Measurements from ENCODE around the gene RPS16. TPM values are rescaled to one million over a fixed set of nuclear protein-coding genes. Genes with fewer than 3 reads are reported as not detected.

Gene RPS16
- total and polyA plus RNA-seq, 2 experiments from 2014 or later, result 207 to 1,901 TPM

GRCh38 chr19:39448271-39448670 lies 12.5 kb upstream of the RPS16 start (continued):
- TF ChIP-seq ZNF462 (CRISPR knock-in tag; IDR thresholded peaks at IDR 0.05) (no peak), STAT1 (IDR thresholded peaks at IDR 0.05; ENCODE audit: unreplicated experiment) (no peak), CTCF (conservative IDR thresholded peaks at IDR 0.05; ENCODE audit: low read depth in 2 of 2) (no peak), ZNF114 (CRISPR knock-in tag; IDR thresholded peaks at IDR 0.05) (no peak), POLR2AphosphoS5 (IDR thresholded peaks at IDR 0.05; ENCODE audit: low read depth) (no peak), CREB1 (CRISPR knock-in tag; IDR thresholded peaks at IDR 0.05; ENCODE audit: low read depth) (no peak), EZH2 (IDR thresholded peaks at IDR 0.05; ENCODE audit: low read depth, unreplicated experiment) (no peak)

Data from GM23338 (cell line).